ENCODE measurements around the gene RAB11FIP4.

The RAB11FIP4 gene

GRCh38 chr17:31412511-31412910 lies 21.0 kb downstream of the RAB11FIP4 start:
- H3K9ac ChIP-seq (ENCODE audit: low read length in 2 of 2), result no peak overlapping the region
- no peaks in the 10 kb centered on the region for H3K9me3 ChIP-seq (ENCODE audit: control insufficient read depth in 2 of 2, low read length in 2 of 2)
- no peaks in the 10 kb centered on the region for H3K36me3 ChIP-seq (ENCODE audit: control insufficient read depth in 2 of 2, insufficient read depth in 2 of 2, low read length in 2 of 2)
- H3K4me3 ChIP-seq (ENCODE audit: low read length in 2 of 2), result no peak overlapping the region
- no peak overlapping the region for H3K27ac ChIP-seq (ENCODE audit: low read length)
- H3K4me1 ChIP-seq (ENCODE audit: control insufficient read depth, insufficient read depth, low read length), result no peaks in the 10 kb centered on the region
- peaks cover 0 to 9% of the 10 kb centered on the region in 2 donors for H3K27me3 ChIP-seq (ENCODE audit: control insufficient read depth in 1 of 2, insufficient read depth in 2 of 2, low read length in 2 of 2)

GRCh38 chr17:31413081-31413799 lies 21.8 kb downstream of the RAB11FIP4 start:
- H3K36me3 ChIP-seq (ENCODE audit: control insufficient read depth in 2 of 2, insufficient read depth in 2 of 2, low read length in 2 of 2), result no peaks in the 10 kb centered on the region
- peaks cover 0 to 9% of the 10 kb centered on the region in 2 donors for H3K27me3 ChIP-seq (ENCODE audit: control insufficient read depth in 1 of 2, insufficient read depth in 2 of 2, low read length in 2 of 2)
- H3K27ac ChIP-seq (ENCODE audit: low read length), result no peak overlapping the region
- no peaks in the 10 kb centered on the region for H3K4me1 ChIP-seq (ENCODE audit: control insufficient read depth, insufficient read depth, low read length)
- H3K9ac ChIP-seq (ENCODE audit: low read length in 2 of 2), result no peak overlapping the region
- H3K9me3 ChIP-seq (ENCODE audit: control insufficient read depth in 2 of 2, low read length in 2 of 2), result no peaks in the 10 kb centered on the region
- H3K4me3 ChIP-seq (ENCODE audit: low read length in 2 of 2), result no peak overlapping the region

- H3K4me3 ChIP-seq (ENCODE audit: low read length in 2 of 2), result no peak overlapping the region
- H3K9me3 ChIP-seq (ENCODE audit: control insufficient read depth in 2 of 2, low read length in 2 of 2), result no peaks in the 10 kb centered on the region
- no peaks in the 10 kb centered on the region for H3K4me1 ChIP-seq (ENCODE audit: control insufficient read depth, insufficient read depth, low read length)
- H3K27ac ChIP-seq (ENCODE audit: low read length), result no peak overlapping the region
- no peaks in the 10 kb centered on the region for H3K36me3 ChIP-seq (ENCODE audit: control insufficient read depth in 2 of 2, insufficient read depth in 2 of 2, low read length in 2 of 2)
- H3K27me3 ChIP-seq (ENCODE audit: control insufficient read depth in 1 of 2, insufficient read depth in 2 of 2, low read length in 2 of 2), result peaks cover 0 to 7% of the 10 kb centered on the region in 2 donors
- no peak overlapping the region for H3K9ac ChIP-seq (ENCODE audit: low read length in 2 of 2)
Measured at GRCh38 chr17:31413874-31414549, 22.5 kb downstream of the RAB11FIP4 start.

- H3K4me1 ChIP-seq (ENCODE audit: control insufficient read depth, insufficient read depth, low read length), result no peaks in the 10 kb centered on the region
- no peaks in the 10 kb centered on the region for H3K9me3 ChIP-seq (ENCODE audit: control insufficient read depth in 2 of 2, low read length in 2 of 2)
- no peak overlapping the region for H3K27ac ChIP-seq (ENCODE audit: low read length)
- H3K4me3 ChIP-seq (ENCODE audit: low read length in 2 of 2), result no peak overlapping the region
- peaks cover 0 to 7% of the 10 kb centered on the region in 2 donors for H3K27me3 ChIP-seq (ENCODE audit: control insufficient read depth in 1 of 2, insufficient read depth in 2 of 2, low read length in 2 of 2)
- no peak overlapping the region for H3K9ac ChIP-seq (ENCODE audit: low read length in 2 of 2)
- H3K36me3 ChIP-seq (ENCODE audit: control insufficient read depth in 2 of 2, insufficient read depth in 2 of 2, low read length in 2 of 2), result no peaks in the 10 kb centered on the region
Measured at GRCh38 chr17:31414550-31414918, 23.1 kb downstream of the RAB11FIP4 start.

GRCh38 chr17:31415004-31415454 lies 23.6 kb downstream of the RAB11FIP4 start:
- H3K27me3 ChIP-seq (ENCODE audit: control insufficient read depth in 1 of 2, insufficient read depth in 2 of 2, low read length in 2 of 2), result peaks cover 0 to 7% of the 10 kb centered on the region in 2 donors
- no peaks in the 10 kb centered on the region for H3K9me3 ChIP-seq (ENCODE audit: control insufficient read depth in 2 of 2, low read length in 2 of 2)
- H3K9ac ChIP-seq (ENCODE audit: low read length in 2 of 2), result no peak overlapping the region
- no peaks in the 10 kb centered on the region for H3K4me1 ChIP-seq (ENCODE audit: control insufficient read depth, insufficient read depth, low read length)
- H3K27ac ChIP-seq (ENCODE audit: low read length), result no peak overlapping the region
- H3K36me3 ChIP-seq (ENCODE audit: control insufficient read depth in 2 of 2, insufficient read depth in 2 of 2, low read length in 2 of 2), result no peaks in the 10 kb centered on the region
- H3K4me3 ChIP-seq (ENCODE audit: low read length in 2 of 2), result no peak overlapping the region

- Histone ChIP-seq H3K4me3 (ENCODE audit: low read length in 2 of 2) (no peak overlapping the region), H3K9me3 (ENCODE audit: control insufficient read depth in 2 of 2, low read length in 2 of 2) (no peaks in the 10 kb centered on the region), H3K27ac (ENCODE audit: low read length) (no peak overlapping the region), H3K36me3 (ENCODE audit: control insufficient read depth in 2 of 2, insufficient read depth in 2 of 2, low read length in 2 of 2) (no peaks in the 10 kb centered on the region), H3K4me1 (ENCODE audit: control insufficient read depth, insufficient read depth, low read length) (no peaks in the 10 kb centered on the region), H3K27me3 (ENCODE audit: control insufficient read depth in 1 of 2, insufficient read depth in 2 of 2, low read length in 2 of 2) (peaks cover 0 to 7% of the 10 kb centered on the region in 2 donors), H3K9ac (ENCODE audit: low read length in 2 of 2) (no peak overlapping the region)
Measured at GRCh38 chr17:31415640-31416502, 24.4 kb downstream of the RAB11FIP4 start.

GRCh38 chr17:31416503-31416923 lies 25.0 kb downstream of the RAB11FIP4 start:
- Histone ChIP-seq H3K27ac (ENCODE audit: low read length) (no peak overlapping the region), H3K36me3 (ENCODE audit: control insufficient read depth in 2 of 2, insufficient read depth in 2 of 2, low read length in 2 of 2) (no peaks in the 10 kb centered on the region), H3K4me1 (ENCODE audit: control insufficient read depth, insufficient read depth, low read length) (no peaks in the 10 kb centered on the region), H3K4me3 (ENCODE audit: low read length in 2 of 2) (no peak overlapping the region), H3K27me3 (ENCODE audit: control insufficient read depth in 1 of 2, insufficient read depth in 2 of 2, low read length in 2 of 2) (peaks cover 0 to 7% of the 10 kb centered on the region in 2 donors), H3K9me3 (ENCODE audit: control insufficient read depth in 2 of 2, low read length in 2 of 2) (no peaks in the 10 kb centered on the region), H3K9ac (ENCODE audit: low read length in 2 of 2) (no peak overlapping the region)

- no peak overlapping the region for H3K9ac ChIP-seq (ENCODE audit: low read length in 2 of 2)
- H3K9me3 ChIP-seq (ENCODE audit: control insufficient read depth in 2 of 2, low read length in 2 of 2), result no peaks in the 10 kb centered on the region
- no peaks in the 10 kb centered on the region for H3K36me3 ChIP-seq (ENCODE audit: control insufficient read depth in 2 of 2, insufficient read depth in 2 of 2, low read length in 2 of 2)
- no peaks in the 10 kb centered on the region for H3K4me1 ChIP-seq (ENCODE audit: control insufficient read depth, insufficient read depth, low read length)
- no peak overlapping the region for H3K4me3 ChIP-seq (ENCODE audit: low read length in 2 of 2)
- H3K27ac ChIP-seq (ENCODE audit: low read length), result no peak overlapping the region
- H3K27me3 ChIP-seq (ENCODE audit: control insufficient read depth in 1 of 2, insufficient read depth in 2 of 2, low read length in 2 of 2), result peaks cover 0 to 5% of the 10 kb centered on the region in 2 donors
Measured at GRCh38 chr17:31417051-31417792, 25.7 kb downstream of the RAB11FIP4 start.

GRCh38 chr17:31418773-31419350 lies 27.4 kb downstream of the RAB11FIP4 start:
- Histone ChIP-seq H3K4me1 (ENCODE audit: control insufficient read depth, insufficient read depth, low read length) (no peaks in the 10 kb centered on the region), H3K36me3 (ENCODE audit: control insufficient read depth in 2 of 2, insufficient read depth in 2 of 2, low read length in 2 of 2) (no peaks in the 10 kb centered on the region), H3K4me3 (ENCODE audit: low read length in 2 of 2) (no peak overlapping the region), H3K27me3 (ENCODE audit: control insufficient read depth in 1 of 2, insufficient read depth in 2 of 2, low read length in 2 of 2) (peaks cover 0 to 6% of the 10 kb centered on the region in 2 donors), H3K9me3 (ENCODE audit: control insufficient read depth in 2 of 2, low read length in 2 of 2) (no peaks in the 10 kb centered on the region), H3K27ac (ENCODE audit: low read length) (no peak overlapping the region), H3K9ac (ENCODE audit: low read length in 2 of 2) (no peak overlapping the region)

GRCh38 chr17:31422443-31422842 lies 31.0 kb downstream of the RAB11FIP4 start:
- H3K4me1 ChIP-seq (ENCODE audit: control insufficient read depth, insufficient read depth, low read length), result peaks cover 2% of the 10 kb centered on the region
- no peak overlapping the region for H3K4me3 ChIP-seq (ENCODE audit: low read length in 2 of 2)
- H3K9me3 ChIP-seq (ENCODE audit: control insufficient read depth in 2 of 2, low read length in 2 of 2), result no peaks in the 10 kb centered on the region
- H3K9ac ChIP-seq (ENCODE audit: low read length in 2 of 2), result no peak overlapping the region
- H3K27ac ChIP-seq (ENCODE audit: low read length), result no peak overlapping the region
- H3K27me3 ChIP-seq (ENCODE audit: control insufficient read depth in 1 of 2, insufficient read depth in 2 of 2, low read length in 2 of 2), result peaks cover 6 to 8% of the 10 kb centered on the region in 2 donors
- H3K36me3 ChIP-seq (ENCODE audit: control insufficient read depth in 2 of 2, insufficient read depth in 2 of 2, low read length in 2 of 2), result no peaks in the 10 kb centered on the region
